Right ventricle myocardium superior (tissue), 1 donor: ENCODE results near the gene GNPDA2. TPM values are rescaled to one million over a fixed set of nuclear protein-coding genes. Genes with fewer than 3 reads are reported as not detected.
"Not testable (repeated sequence)": the region's sequence is repeated elsewhere in the genome, so short reads cannot be mapped to it uniquely, and the experiment has no call there.

Experiments used
- ATAC-seq: fragments of 200-7000 bp; cut with Tn5 transposase; one replicate; pipeline ENCODE4 v1.9.1; 2020; ENCODE audit warnings: mild to moderate bottlenecking; ENCODE audit not compliant: poor library complexity
- DNase-seq: peaks from one replicate; pipeline ENCODE4 v3.0.0-alpha.2; 2020
- intact Hi-C: fragments of 100-400 bp; cut with DNase I; formaldehyde crosslinking; loops from one replicate; pipeline ENCODE4 v1.11.2; 2022
- long read RNA-seq: library from polyadenylated mRNA; unstranded; transcript quantifications from one replicate; pipeline ENCODE4 v2.0.0, GENCODE V29; 2021
- total RNA-seq: library from RNA; stranded (reverse); fragmentation: NEBNext Ultra II Directional; extraction: Animal tissue kit (Norgen Biotek cat#: 25700); gene quantifications from one replicate; pipeline ENCODE4 v1.2.1, GENCODE V29; 2021
- donor health status: DM: no; HTN: yes; CAD: no; lungs with severe emphysema.

The GNPDA2 gene
- total RNA-seq = 8.0 TPM
- long read RNA-seq, full-length matches to known transcripts = 7 of 12 reads
- long read RNA-seq, partial matches to known transcripts = 4 of 12 reads
- long read RNA-seq, other reads (novel, unspliced or antisense) = 1 of 12 reads

DNA sequence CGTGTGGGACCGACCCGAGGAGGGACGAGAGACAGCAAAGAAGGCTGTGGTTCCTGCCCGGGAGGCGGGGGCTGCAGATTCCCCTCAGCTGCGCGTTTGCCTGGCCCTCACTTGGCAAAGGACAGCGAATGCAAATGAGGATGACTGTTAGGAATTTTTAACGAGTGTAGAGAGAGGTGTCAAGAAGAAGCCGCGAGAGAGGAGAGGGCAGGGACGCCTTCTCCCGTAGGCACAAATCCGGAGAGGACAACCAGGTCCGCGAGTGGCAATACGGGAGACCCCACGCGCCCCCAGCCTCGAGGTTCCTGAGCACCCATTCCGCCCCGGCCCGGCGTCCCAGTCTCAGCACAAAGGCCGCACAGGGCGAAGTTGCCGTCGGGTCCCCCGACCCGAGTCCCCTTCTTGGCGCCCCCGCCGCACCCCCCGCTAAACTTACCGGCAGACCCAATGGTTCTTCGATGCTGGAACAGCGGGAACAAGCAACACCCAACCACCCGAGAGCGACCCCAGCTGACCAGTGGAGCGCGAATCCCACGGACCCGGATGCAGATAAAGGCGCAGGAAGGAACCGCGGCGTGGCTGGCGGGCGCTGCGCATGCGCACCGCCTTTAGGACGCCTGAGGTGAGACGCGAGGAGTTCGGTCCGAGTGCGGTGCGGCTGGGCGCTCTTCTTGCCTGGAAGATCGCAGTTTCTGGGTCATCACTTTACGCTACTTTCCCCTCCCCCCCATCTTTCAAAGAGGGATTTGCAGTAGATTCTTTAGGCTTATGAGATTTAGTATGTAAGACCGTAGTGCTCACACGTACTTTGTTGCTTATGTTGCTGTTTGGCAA, at the start of gene GNPDA2:
TSS of gene GNPDA2 (minus strand) at position 519 of the 834 bp plus-strand sequence. CDS start 4,349 bp downstream, outside the sequence.
- intact Hi-C loops = no loop called here
- DNase-seq = peak; percentile 96
- peak; percentile 99 for ATAC-seq

DNA sequence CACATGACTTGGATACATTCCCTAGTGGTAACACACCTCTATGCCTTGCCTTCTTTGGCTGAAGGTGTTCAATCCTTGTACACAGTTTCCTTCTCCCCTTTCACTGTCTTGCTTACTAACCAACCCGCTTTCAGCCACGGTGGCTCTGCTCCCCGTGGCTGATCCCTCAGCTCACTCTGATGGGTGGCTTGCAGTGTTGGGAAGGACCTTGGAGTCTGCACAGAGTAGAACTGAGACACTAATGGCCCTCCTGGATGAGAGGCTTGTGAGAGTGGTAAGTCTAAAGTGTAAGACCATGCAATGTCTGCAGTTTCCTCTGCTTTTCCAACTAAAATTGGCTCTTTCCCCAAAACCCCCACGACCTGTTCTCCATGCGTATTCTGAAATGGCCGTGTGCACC, 46.0 kb upstream of the GNPDA2 start:
- ATAC-seq (no peak), DNase-seq (no peak)
- intact Hi-C loops = no loop called here

DNA sequence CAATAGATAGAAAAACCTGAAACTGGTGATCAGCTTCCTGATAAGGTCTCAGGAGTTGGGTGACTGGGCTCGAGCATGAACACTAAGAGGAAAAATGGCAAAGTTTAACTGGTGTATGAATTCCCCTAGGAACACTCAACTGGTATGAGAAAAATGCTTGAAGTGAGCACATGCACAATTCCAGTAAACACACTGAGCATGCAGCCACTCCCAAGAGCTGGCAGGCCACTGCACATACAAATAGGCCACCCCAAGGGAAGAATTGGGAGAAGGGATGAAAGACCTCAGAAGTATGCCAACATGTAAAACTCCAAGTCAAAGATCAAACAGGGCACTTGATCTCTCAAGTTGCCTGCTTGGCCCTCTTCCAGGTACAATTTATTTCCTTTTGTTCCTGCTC, 45.4 kb upstream of the GNPDA2 start:
- intact Hi-C loops = no loop called here
- DNase-seq (no peak), ATAC-seq (no peak)

DNA sequence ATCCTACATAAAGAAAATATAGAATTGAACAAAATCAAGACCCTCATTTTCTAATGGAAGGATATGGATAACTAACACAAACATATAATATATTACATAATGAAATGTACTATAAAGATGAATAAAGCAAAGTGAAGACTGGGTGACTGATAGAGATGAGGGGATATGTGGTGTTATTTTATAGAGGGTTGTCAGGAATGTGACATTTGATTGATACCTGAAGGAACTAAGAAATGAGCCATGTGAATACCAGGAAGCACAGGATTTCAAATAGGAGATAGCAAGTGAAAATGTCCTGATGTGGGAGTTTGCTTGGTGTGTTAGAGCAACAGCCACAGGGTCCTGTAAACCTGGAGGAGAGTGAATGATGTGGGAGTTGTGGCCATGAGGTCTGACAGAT, 40.1 kb upstream of the GNPDA2 start:
- intact Hi-C loops = no loop called here
- ATAC-seq (no peak), DNase-seq (no peak)

DNA sequence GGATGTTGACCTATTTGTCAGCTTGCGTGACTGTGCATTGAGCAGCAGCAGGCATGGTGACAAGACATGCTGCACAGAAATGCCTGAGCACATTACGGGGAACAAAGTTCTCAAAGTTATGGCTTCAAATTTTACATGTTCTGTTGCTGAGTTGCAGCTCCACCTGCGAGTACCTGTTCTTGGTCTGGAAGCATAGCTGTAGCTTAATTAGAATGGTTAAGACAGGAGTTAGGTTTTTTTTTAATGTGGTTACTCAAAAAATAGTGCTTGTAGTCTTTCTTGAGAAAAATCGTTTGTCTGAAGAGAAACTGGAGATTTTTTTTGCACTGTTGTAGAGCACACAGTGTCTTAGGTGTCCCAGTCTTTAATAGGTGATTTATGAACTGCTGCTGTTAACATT, 38.8 kb upstream of the GNPDA2 start:
- no peak for DNase-seq
- intact Hi-C loops = no loop called here
- no peak for ATAC-seq

DNA sequence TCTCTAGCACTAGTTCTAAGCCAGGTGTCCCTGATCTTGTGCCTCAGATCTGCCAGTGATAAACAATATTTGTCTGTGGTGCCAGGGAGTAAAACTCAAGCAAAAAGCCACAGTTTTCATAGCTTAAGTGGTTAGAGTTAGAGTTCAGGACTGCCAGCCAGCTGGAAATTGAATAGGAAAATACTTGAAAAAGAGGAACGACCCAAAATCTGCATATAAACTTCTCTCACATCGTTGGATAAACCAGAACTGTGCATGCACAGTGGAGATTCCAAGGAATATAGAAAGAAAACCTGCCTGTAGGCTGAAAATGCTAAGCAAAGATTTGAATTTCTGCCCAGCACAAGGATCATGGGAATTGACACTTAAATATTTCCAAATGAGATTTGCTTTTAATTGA, 35.0 kb upstream of the GNPDA2 start:
- ATAC-seq (no peak), DNase-seq (no peak)
- intact Hi-C loops = no loop called here

- peak; percentile 87 for ATAC-seq
- DNase-seq = no peak
- intact Hi-C loops = no loop called here
Observed at GRCh38 chr4:44760142-44760898, 34.0 kb upstream of the GNPDA2 start.

GRCh38 chr4:44756559-44756958, 30.2 kb upstream of the GNPDA2 start:
- DNase-seq (no peak), ATAC-seq (no peak)
- intact Hi-C loops = no loop called here

- ATAC-seq = no peak
- DNase-seq = no peak
- intact Hi-C loops = no loop called here
Observed at GRCh38 chr4:44740201-44740600, 13.8 kb upstream of the GNPDA2 start.

- intact Hi-C loops = no loop called here
Observed at GRCh38 chr4:44738615-44739014, 12.3 kb upstream of the GNPDA2 start.

DNA sequence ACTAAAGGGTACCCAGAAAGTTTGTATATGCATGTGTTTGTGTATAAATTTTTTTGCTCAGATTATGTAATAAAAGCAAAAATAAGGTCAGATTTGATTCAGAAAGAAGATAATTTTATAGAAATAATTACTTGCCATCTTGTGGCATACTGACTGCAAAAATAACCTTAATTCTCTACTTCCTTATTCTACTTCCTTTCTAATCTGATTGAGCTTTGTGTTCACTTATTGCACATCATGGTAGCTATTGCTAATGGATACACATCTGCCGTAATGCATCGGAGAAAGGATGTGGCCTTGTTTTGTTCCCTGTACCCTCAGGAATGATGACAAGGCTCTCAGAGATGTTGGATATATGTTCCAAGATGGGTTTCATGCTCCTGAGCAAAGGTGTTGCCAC, 10.5 kb upstream of the GNPDA2 start:
- DNase-seq (no peak), ATAC-seq (no peak)
- intact Hi-C loops = no loop called here

More at GRCh38 chr4:44738615-44739014, 12.3 kb upstream of the GNPDA2 start:
- ATAC-seq (no peak), DNase-seq (no peak)

DNA sequence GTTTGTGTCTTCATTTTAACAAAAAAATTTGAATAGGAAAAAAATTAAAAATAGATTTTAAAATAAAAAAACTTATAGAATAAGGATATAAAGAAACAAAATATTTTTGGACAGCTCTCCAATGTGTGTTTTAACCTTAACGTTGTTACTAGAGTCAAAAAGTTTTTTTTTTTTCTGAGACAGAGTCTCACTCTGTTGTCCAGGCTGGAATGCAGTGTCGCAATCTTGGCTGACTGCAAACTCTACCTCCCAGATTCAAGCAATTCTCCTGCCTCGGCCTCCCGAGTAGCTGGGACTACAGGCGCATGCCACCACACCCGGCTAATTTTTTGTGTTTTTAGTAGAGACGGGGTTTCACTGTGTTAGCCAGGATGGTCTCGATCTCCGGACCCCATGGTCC, 2.3 kb upstream of the GNPDA2 start:
- ATAC-seq, intact Hi-C loops: not testable (repeated sequence)
- peak; percentile 14 for DNase-seq

GRCh38 chr4:44727471-44727870, 1.1 kb upstream of the GNPDA2 start:
- ATAC-seq (no peak), DNase-seq (no peak)
- intact Hi-C loops = no loop called here

DNA sequence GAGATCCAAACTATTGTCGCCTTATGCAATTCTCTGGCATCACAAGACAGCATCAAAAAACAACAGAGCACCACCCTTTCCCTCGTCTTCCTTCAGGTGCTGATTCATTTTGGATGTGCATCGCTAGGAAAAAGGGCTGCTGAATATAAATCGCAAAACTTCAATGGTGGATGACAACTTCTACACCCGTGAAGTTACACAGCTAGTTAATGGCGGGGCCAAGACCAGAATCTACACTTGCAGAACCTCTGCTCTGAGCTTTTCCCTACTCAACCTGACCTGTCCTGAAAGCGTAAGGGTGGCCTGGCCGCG, 674 bp downstream of the GNPDA2 start:
- DNase-seq (no peak), ATAC-seq (peak; percentile 33)
- intact Hi-C loops = no loop called here

GRCh38 chr4:44725166-44725565, 1.2 kb downstream of the GNPDA2 start:
- DNase-seq = no peak
- intact Hi-C loops = no loop called here
- ATAC-seq = no peak

DNA sequence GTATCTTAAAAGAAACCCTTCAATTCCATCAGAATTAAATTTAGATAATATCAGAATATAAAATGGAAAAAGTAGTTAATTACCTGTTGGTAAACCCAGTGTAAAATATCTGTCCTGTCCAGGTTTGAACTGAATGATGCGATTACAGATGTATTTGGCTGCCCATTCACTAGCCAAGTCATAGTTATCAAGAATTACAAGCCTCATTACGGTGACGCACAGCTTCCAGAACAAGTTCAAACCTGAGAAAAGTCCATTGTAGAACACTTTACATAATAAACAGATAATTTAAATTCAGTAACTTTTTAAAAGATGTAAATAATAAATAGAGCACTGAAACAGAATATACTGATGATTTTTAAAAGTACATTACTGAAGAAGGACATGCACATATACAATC, 4.4 kb downstream of the GNPDA2 start:
- DNase-seq (no peak), ATAC-seq (no peak)
- intact Hi-C loops = no loop called here

DNA sequence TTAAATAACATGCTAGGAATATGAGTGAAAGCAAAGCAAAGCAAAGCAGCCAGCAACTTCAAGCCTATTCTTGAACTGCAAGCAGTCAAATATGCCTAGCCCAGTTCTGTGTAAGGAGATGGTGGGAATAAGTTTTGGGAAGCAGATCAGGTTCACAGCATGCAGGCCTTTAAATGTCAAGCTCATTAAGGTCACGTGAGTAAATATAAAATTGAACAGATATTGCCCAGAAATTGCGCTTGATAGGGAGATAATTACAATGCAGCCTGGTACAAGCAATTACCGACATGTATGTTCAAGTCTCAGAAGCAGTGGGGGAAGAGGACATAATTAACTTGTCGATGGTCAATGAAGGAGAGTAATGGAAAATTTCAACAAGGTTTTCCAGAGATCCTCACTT, 6.0 kb downstream of the GNPDA2 start:
- ATAC-seq = no peak
- DNase-seq = no peak
- intact Hi-C loops = no loop called here

- intact Hi-C loops = no loop called here
- DNase-seq (no peak), ATAC-seq (no peak)
Observed at GRCh38 chr4:44716597-44716996, 9.8 kb downstream of the GNPDA2 start.

- intact Hi-C loops = no loop called here
- no peak for DNase-seq
- ATAC-seq = no peak
Observed at GRCh38 chr4:44713125-44713524, 13.2 kb downstream of the GNPDA2 start.

GRCh38 chr4:44704673-44705072, 21.7 kb downstream of the GNPDA2 start:
- no peak for ATAC-seq
- intact Hi-C loops = no loop called here
- DNase-seq = no peak
